Gastroesophageal sphincter (tissue), 4 donors: ENCODE results near the gene UPP1. TPM values are rescaled to one million over a fixed set of nuclear protein-coding genes. Genes with fewer than 3 reads are reported as not detected.
A peak's percentile ranks its signal among the peaks of the same experiment; 100 is the strongest.

Source experiments
- ATAC-seq: fragments of 150-250 bp; one replicate; pipeline ENCODE4 v1.9.1; 2016; ENCODE audit warnings: mild to moderate bottlenecking, moderate library complexity
- H3K27ac ChIP-seq, 4 donors: fragments of 200-600 bp; sonication (generic) in 3 of 4; 1 replicate in 3 of 4; 2 replicates in 1 of 4; pipeline ENCODE4 v1.5.1; 2016 to 2019
- H3K27me3 ChIP-seq: fragments of 200-600 bp; sonication (generic); one replicate; pipeline ENCODE4 v1.5.1; 2019
- H3K36me3 ChIP-seq, 2 donors: fragments of 200-600 bp; sonication (generic); one replicate each; pipeline ENCODE4 v1.5.1; 2019; ENCODE audit warnings: control low read depth in 1 of 2
- H3K4me1 ChIP-seq, 3 donors: fragments of 200-600 bp; sonication (generic); 1 replicate in 2 of 3; 2 replicates in 1 of 3; pipeline ENCODE4 v1.5.1; 2016 to 2019; ENCODE audit warnings: control low read depth in 2 of 3
- H3K4me3 ChIP-seq, 2 donors: fragments of 200-600 bp; sonication (generic); one replicate each; pipeline ENCODE4 v1.5.1; 2019; ENCODE audit warnings: mild to moderate bottlenecking in 1 of 2, moderate library complexity in 1 of 2
- H3K9me3 ChIP-seq, 3 donors: fragments of 200-600 bp; sonication (generic); one replicate each; pipeline ENCODE4 v1.5.1; 2017 to 2019; ENCODE audit warnings: control low read depth in 2 of 3
- CTCF ChIP-seq, 4 experiments: fragments of 200-600 bp in 2 of 4; fragments of 450-650 bp in 2 of 4; sonication (generic) in 1 of 4; IDR thresholded peaks; one replicate each; pipeline ENCODE4 v1.5.1; 2017 to 2019; ENCODE audit warnings: antibody characterized with exemption in 4 of 4, mild to moderate bottlenecking in 2 of 4, moderate library complexity in 2 of 4
- EP300 ChIP-seq: sonication (generic); formaldehyde crosslinking; IDR thresholded peaks from one replicate; pipeline ENCODE4 v1.6.1; 2017; ENCODE audit warnings: antibody characterized with exemption, mild to moderate bottlenecking
- POLR2A ChIP-seq, 2 donors: fragments of 450-650 bp; IDR thresholded peaks; one replicate each; pipeline ENCODE4 v1.6.1; 2017; ENCODE audit warnings: antibody characterized with exemption in 2 of 2, mild to moderate bottlenecking in 2 of 2, moderate library complexity in 1 of 2
- POLR2AphosphoS5 ChIP-seq: sonication (generic); formaldehyde crosslinking; IDR thresholded peaks from one replicate; pipeline ENCODE4 v1.6.1; 2017; ENCODE audit warnings: antibody characterized with exemption
- WGBS, 2 donors: methylation state at CpG; one replicate each; pipeline ENCODE4 v1.1.5; 2018; ENCODE audit warnings: low coverage in 1 of 2; 5-methylcytosine and 5-hydroxymethylcytosine counted together
- total RNA-seq, 4 donors: library from RNA; depleted of rRNA; stranded (reverse); fragments of >200 nt; gene quantifications; one replicate each; pipeline ENCODE4 v1.1.0, GENCODE V29; 2016

UPP1 gene
- total RNA-seq, 4 donors from 2014 or later: 6.1 to 27.6 (median 12.0) TPM

DNA sequence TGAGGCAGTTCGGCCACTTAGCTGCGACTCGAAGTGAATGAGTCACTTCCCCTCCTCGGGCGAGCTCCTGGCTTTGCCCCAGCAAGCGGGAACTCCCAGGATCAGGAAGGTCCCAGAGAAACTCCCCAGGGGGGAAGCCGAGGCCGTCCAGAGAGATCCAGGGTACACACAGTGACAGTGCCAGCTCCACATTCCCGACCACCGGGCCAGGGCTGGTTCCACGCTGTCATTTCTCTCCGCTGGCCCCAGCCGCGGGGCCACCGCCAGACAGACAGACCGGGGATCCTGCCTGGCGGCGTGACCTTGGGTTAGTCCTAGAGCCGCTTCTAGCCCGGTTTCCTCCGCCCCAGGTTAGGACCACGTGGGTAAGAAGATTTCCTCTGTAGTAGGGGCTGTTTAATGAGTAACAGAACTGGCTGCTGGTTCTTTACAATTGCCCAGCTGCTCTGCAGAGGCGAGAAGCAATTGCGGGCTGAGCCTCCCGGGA lies 463 bp upstream of the UPP1 start:
- peaks cover 0 to 21% of the 10 kb centered on the region in 2 donors for H3K36me3 ChIP-seq
- H3K27me3 ChIP-seq: no peaks in the 10 kb centered on the region
- peak; percentile 88 for ATAC-seq
- WGBS, 2 donors: no CpG with 5 or more reads among the region's 25 CpGs
- TF ChIP-seq POLR2AphosphoS5 (peak; percentile 39), POLR2A (IDR thresholded peaks at IDR 0.05) (no peak), EP300 (no peak), CTCF (IDR thresholded peaks at IDR 0.05) (peak in 1 of 4 experiments; percentile 3)
- H3K4me1 ChIP-seq: peaks cover 0 to 36% (median 0%) of the 10 kb centered on the region in 3 donors
- peak overlapping the region; percentile 64 to 91 (median 90) for H3K27ac ChIP-seq
- H3K9me3 ChIP-seq: no peaks in the 10 kb centered on the region
- H3K4me3 ChIP-seq: peak overlapping the region; percentile 57 to 92

DNA sequence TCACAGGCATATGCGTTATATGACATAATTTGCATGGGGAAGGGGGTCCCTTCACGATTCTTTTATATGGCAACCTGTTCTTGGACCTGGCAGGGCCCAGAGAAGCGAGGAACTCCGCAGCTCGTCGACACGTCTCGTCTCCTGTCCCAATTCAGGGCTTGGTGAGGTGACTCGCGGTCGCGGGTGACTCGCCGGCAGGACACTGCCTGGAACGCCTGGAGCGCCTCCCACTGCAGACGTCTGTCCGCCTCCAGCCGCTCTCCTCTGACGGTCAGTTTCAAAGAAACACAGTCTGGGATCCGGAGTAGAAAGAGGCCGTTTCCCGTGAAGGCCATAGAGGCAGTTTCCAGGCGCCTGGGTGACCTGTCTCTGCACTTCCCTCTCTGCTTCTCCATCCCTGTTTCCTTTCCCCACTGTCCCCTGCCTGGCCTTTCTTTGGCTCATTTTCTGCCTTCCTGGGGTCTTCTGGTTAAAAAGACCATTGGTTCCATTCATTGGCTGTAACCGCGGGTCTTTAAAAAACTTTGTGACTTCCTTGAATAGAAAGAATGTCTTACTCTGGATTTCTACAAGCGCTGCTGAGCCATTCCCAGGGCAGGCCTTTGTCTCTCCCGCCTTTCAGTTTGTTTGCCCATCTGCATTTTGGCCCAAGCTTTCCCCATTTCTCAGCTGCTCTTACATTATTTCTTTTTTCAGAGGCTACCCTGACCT lies 1.2 kb downstream of the UPP1 start:
- H3K4me1 ChIP-seq: peaks cover 0 to 36% (median 0%) of the 10 kb centered on the region in 3 donors
- WGBS, 2 donors: 51 to 74% methylated on average over 6 to 19 of the region's 28 CpGs
- TF ChIP-seq EP300: no peak
- TF ChIP-seq POLR2A (IDR thresholded peaks at IDR 0.05): no peak
- TF ChIP-seq CTCF (IDR thresholded peaks at IDR 0.05): no peak
- TF ChIP-seq POLR2AphosphoS5: peak; percentile 30
- H3K9me3 ChIP-seq: no peaks in the 10 kb centered on the region
- H3K27me3 ChIP-seq: no peaks in the 10 kb centered on the region
- H3K4me3 ChIP-seq: peak overlapping the region in 1 of 2 donors; percentile 92
- H3K27ac ChIP-seq: peak overlapping the region in 3 of 4 donors; percentile 89 to 91 (median 90)
- ATAC-seq: no peak
- H3K36me3 ChIP-seq: peaks cover 0 to 38% of the 10 kb centered on the region in 2 donors

- TF ChIP-seq EP300: no peak
- no peak for TF ChIP-seq POLR2AphosphoS5
- no peak for TF ChIP-seq POLR2A (IDR thresholded peaks at IDR 0.05)
- no peak for TF ChIP-seq CTCF (IDR thresholded peaks at IDR 0.05)
- 80 to 92% methylated on average over 3 to 9 of the region's 10 CpGs for WGBS, 2 donors
- Histone ChIP-seq H3K9me3 (no peaks in the 10 kb centered on the region), H3K27ac (no peak overlapping the region), H3K4me1 (peaks cover 0 to 36% (median 0%) of the 10 kb centered on the region in 3 donors), H3K4me3 (no peak overlapping the region), H3K36me3 (peaks cover 0 to 53% of the 10 kb centered on the region in 2 donors), H3K27me3 (no peaks in the 10 kb centered on the region)
- ATAC-seq: no peak
Measured at GRCh38 chr7:48091506-48092433, 2.7 kb downstream of the UPP1 start.

DNA sequence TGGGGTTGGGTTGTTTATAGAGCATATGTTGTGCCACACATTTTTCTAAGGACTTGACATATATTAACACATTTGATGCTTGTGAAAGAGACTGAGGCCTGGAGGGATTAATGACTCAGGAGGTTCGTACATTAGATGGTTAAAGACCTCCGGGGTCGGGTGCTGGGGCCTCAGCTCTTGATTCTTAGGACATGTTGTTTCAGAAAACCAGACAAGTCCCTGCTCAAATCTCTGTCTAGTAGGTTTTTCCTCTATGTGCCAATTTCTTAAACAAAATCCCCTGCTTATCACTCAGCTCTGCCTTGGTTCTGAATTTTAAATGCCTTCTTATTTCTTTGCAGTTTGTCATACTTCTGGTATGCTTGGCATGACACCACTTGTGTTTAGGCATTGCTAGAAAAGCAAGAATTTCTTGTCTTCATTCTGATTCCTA lies 5.8 kb downstream of the UPP1 start:
- Histone ChIP-seq H3K4me3 (no peak overlapping the region), H3K27me3 (no peaks in the 10 kb centered on the region), H3K36me3 (peaks cover 0 to 82% of the 10 kb centered on the region in 2 donors), H3K27ac (no peak overlapping the region), H3K9me3 (no peaks in the 10 kb centered on the region), H3K4me1 (peaks cover 0 to 13% (median 0%) of the 10 kb centered on the region in 3 donors)
- TF ChIP-seq CTCF (IDR thresholded peaks at IDR 0.05) (no peak), POLR2AphosphoS5 (no peak), EP300 (no peak), POLR2A (IDR thresholded peaks at IDR 0.05) (no peak)
- 80 to 90% methylated on average over 2 to 3 of the region's 3 CpGs for WGBS, 2 donors
- ATAC-seq: no peak
